ENCODE results near the gene SCAP.
A peak's percentile ranks its signal among the peaks of the same experiment; 100 is the strongest.
"Not testable (repeated sequence)": the region's sequence is repeated elsewhere in the genome, so short reads cannot be mapped to it uniquely, and the experiment has no call there.

The SCAP gene

GRCh38 chr3:47475570-47476329 lies at the start of gene SCAP:
TSS of gene SCAP (minus strand) at chr3:47475941. CDS start at chr3:47442993, 32,948 bp downstream.
- peak; percentile 69 to 92 for DNase-seq

- DNase-seq: no peak
These were observed 47.8 kb upstream of the SCAP start for GRCh38 chr3:47523310-47524073.

DNA sequence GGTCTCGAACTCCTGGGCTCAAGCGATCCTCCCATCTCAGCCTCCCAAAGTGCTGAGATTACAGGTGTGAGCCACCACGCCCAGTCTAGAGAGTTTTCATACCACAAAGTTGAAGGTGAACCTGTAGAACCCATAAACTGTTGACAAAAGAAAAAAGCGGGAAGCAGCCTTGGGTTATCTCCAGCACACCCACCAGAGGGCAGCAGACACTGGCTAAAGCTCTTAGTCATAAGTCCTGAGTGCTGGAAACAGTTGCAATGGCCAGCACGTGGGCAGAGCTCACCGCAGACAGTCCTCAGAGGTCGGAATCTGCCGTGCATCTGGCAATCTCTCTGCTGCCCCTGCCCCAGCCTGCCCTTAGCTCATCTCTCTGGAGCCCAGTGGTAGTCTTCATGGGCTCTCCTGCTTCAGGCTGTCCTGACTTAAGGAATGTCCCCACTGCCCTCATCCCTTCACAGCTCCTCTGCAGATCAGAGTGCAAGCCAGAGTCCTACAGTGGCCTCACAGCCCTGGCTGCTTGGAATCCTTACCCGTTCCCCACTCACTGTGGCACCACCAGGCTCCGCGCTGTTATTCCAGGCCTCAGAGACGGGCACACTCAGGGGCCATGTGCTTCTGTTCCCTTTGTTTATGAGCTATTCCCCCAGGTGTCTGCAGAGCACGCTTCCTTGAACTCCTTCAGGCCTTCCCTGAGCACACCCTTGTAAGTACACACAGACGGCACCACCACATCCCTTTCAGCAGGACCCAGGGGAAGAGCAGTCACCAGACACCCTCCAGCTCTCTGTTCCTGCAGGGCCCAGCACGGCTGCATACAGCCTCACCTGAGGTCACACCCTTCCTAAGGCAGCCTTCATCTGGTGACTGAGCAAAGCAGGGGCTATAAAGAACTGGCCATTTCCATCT lies 46.6 kb upstream of the SCAP start:
- DNase-seq: peak; percentile 72 to 78

DNA sequence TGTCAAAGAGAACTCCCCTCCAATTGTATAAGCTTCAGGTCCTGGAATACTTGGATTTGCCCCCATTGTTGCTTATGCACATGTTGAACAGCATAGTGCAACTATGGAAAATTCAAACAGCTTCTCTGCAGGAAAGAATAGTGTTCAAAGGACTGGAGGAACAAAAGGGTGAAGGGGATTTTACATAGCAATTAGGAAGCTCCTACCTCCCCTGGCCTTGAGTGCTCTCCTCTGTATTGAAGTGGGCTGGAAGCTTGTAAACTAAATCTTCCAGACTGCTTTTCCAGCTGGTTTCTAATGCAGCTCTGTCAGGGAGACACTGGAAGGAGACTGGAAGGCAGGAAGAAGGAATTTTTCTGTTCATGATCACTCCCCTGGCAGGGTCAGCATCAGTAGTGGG lies 45.0 kb upstream of the SCAP start:
- no peak for DNase-seq

- DNase-seq: no peak
These were observed 42.2 kb upstream of the SCAP start for GRCh38 chr3:47517937-47518336.

DNA sequence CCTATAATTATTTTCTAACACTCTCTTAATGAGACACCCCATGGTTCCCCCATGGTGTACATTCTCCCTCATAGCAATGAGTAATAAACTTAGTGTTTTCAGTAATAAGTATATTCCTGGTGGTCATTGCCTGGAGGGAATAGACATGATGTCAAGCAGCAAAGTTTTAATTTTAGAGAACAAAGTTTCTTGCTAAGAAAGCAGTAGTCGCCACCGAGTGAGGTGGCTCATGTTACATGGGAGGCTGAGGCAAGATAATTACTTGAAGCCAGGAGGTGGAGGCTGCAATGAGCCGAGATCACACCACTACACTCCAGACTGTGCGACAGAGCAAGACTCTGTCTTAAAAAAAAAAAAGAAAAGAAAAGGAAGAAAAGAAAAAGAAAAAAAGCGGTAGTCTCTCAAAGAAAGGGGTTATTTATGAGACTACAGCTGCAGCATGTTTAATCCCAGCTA lies 40.2 kb upstream of the SCAP start:
- DNase-seq: no peak

GRCh38 chr3:47515100-47515499 lies 39.4 kb upstream of the SCAP start:
- DNase-seq: no peak

DNA sequence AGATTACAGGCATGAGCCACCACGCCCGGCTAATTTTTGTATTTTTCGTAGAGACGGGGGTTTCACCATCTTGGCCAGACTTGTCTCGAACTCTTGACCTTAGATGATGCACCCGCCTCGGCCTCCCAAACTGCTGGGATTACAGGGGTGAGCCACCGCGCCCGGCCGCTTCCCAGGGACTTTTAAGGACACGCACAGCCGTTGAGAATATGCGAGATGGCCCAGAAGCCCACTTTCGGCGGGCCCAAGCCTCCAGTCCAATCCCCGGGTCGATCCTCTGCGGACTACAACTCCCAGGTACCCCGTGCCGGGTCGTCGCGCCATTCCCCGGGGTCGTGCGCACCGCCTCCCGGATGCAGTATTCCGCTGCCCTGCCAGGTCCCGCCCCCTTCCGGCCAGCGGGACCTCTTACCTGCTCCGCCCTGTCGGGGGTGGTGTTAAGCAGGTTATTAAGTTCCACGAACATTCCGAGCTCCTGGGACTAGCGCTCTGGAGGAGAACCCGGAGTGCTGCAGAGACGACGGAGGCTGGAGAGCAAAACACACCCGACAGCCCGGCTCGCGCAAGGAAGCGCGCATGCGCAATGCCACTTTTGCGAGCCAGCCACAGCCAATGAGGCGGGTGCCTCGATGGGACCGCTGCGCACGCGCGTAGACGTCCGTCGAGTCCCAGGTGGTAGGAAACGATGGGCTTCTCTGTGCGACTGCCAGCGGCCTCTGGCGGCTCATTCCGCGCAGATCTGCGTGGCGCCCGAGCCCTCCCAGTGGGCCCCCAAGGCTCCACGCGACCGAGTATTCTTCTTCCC lies 37.6 kb upstream of the SCAP start, which contains the start of gene ELP6:
TSS of gene ELP6 (minus strand) at position 588 of the 805 bp plus-strand sequence. CDS start at position 466, 122 bp downstream.
- DNase-seq: peak; percentile 95 to 99

GRCh38 chr3:47512416-47513124 lies 36.8 kb upstream of the SCAP start:
- DNase-seq: no peak

- not testable (repeated sequence) for DNase-seq
These were observed 29.5 kb upstream of the SCAP start for GRCh38 chr3:47505267-47505666.

GRCh38 chr3:47504113-47504512 lies 28.4 kb upstream of the SCAP start:
- DNase-seq: no peak

GRCh38 chr3:47503033-47503432 lies 27.3 kb upstream of the SCAP start:
- DNase-seq: no peak

DNA sequence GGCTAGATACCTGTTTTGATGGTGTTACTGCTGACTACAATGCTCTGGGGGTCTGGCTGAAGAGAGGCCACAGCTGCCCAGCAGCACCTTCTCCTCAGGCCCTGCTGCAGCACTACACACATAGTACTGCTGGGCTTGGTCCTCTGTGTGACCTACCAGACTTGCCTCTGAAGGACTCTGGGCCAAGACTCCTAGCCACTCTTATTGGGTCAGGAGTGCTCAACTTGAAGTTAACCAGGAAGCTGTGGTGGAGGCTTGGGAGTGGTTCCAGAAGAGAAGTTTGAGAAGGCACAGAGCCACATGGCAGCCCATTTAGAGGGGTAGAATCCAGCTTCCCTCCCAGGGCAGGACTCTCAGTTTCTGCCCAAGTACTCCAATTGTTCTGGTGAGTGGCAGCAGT lies 21.2 kb upstream of the SCAP start:
- no peak for DNase-seq

GRCh38 chr3:47495886-47496285 lies 20.1 kb upstream of the SCAP start:
- no peak for DNase-seq

- DNase-seq: no peak
These were observed 19.4 kb upstream of the SCAP start for GRCh38 chr3:47495111-47495510.

GRCh38 chr3:47491777-47492176 lies 16.0 kb upstream of the SCAP start:
- DNase-seq: no peak

DNA sequence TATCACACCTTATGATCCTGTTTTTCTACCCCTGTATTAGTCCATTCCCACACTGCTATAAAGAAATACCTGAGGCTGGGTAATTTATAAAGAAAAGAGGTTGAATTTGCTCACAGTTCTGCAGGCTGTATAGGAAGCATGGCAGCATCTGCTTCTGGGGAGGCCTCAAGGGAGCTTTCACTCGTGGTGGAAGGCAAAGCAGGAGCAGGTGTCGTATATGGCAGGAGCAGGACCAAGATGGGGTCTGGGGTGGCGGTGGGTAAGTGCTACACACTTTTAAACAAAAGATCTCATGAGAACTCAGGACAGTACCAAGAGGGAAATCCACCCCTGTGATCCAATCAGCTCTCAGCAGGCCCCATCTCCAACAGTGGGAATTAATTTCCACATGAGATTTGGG lies 15.4 kb upstream of the SCAP start:
- DNase-seq: no peak

DNA sequence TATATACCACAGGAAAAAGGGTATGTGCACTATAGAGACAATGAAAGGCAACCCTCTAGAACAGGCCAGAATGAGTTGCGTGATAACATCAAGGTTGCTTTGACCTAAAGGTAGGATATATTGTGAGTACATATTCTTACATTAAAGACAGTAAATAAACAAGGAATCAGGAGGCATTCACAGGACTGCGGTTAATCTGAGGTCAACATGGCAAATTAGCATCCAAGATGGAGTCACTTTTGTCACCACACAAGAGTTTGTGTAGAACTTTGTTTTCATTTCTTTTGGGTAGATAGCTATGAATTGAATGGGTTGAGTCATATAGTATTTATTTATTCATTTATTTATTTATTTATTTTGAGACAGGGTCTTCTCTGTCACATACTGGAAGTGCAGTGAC lies 11.5 kb upstream of the SCAP start:
- no peak for DNase-seq

GRCh38 chr3:47485812-47486211 lies 10.1 kb upstream of the SCAP start:
- DNase-seq: no peak

DNA sequence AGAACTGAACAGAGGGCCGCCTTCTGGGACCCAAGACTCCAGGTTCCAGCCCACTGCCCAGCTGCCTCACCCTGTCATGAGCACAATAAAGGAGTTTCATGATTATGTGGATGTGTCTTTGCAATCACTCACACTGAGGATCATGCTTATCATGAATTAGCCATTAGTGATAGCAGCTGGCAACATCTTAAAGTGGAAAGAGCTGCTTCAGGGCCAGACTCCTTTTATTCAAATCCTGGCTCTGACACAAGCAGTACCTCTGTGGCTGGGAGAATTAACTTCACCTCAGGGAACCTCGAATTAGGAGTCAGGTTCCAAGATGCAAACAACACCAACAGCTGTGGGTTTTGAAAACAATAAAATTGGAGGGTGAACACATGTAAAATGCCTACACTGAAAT lies 6.6 kb upstream of the SCAP start:
- no peak for DNase-seq

DNA sequence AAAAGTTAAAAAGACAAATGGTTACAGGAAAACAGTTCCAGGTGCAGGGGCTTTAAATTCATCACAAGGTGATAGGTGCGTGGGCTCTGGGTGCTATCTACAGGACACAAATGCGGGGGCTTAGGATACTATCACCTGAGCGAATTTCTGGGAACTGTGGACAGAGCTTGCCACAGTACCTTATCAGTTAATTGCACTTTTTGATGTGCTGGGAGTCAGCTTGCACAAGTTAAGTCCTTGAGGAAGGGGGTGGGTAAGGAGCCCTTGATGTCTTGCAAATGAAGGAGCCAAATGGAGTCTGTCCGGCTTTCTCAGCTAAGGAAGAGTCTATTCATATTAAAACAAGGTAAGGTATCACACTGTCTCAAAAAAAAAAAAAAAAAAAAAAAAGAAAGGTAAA lies 6.0 kb upstream of the SCAP start:
- not testable (repeated sequence) for DNase-seq

Measured in hippocampal formation (tissue), 2 donors.